Lower leg skin (tissue), 3 donors: Measurements from ENCODE around the gene CCDC198.

Source experiments
- CTCF ChIP-seq, 3 donors: fragments of 450-650 bp; IDR thresholded peaks; one replicate each; pipeline ENCODE4 v1.5.1; 2016; ENCODE audit warnings: antibody characterized with exemption in 3 of 3, mild to moderate bottlenecking in 3 of 3, moderate library complexity in 2 of 3
- POLR2A ChIP-seq, 2 donors: fragments of 450-650 bp; IDR thresholded peaks; one replicate each; pipeline ENCODE4 v1.6.1; 2016 to 2017; ENCODE audit warnings: antibody characterized with exemption in 2 of 2, mild to moderate bottlenecking in 1 of 2, moderate library complexity in 1 of 2

DNA sequence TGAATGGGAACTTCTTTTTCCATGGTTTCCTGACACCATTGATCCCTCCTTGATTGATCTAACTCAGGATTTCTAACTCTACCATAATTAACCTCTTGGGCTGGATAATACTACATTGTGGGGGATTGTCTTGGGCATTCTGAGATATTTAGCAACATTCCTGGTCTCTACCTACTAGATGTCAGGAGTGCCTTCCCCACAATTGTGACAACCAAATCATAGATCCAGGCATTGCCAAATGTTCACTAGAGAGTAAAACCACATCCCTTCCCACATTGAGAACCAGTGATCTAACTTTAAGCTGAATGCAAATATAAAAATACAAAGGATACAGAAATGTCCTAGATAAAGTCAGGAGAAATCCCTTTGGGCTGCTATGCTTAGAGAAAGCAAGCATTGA is 36.9 kb upstream of the CCDC198 start:
- TF ChIP-seq POLR2A (IDR thresholded peaks at IDR 0.05) (no peak), CTCF (IDR thresholded peaks at IDR 0.05) (no peak)
